ENCODE results near the gene MXRA8. TPM values are rescaled to one million over a fixed set of nuclear protein-coding genes. Genes with fewer than 3 reads are reported as not detected.
"Not testable (repeated sequence)": the region's sequence is repeated elsewhere in the genome, so short reads cannot be mapped to it uniquely, and the experiment has no call there.

The MXRA8 gene
- total RNA-seq, 4 donors from 2014 or later, result 78.2 to 147 (median 83.3) TPM

DNA sequence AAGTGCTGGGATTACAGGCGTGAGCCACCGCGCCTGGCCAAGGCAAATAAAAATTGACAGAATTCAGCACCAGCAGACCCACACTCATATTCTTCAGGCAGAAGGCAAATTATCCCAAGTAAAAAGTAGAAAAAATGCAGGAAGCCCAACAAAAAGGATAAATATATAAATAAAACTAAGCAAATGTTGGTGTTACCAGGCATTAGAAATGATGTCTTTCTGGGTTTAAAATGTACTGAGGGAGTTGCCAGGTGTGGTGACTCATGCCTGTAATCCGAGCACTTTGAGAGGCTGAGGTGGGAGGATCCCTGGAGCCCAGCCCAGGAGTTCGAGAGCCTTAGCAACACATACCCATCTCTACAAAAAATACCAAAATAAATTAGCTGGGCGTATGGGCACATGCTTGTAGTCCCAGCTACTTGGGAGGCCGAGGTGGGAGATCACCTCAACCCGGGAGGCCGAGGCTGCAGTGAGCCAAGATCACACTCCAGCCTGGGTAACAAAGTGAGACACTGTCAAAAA, 40.2 kb downstream of the MXRA8 start:
- ATAC-seq (ENCODE audit: low FRiP score) (peak; percentile 76), DNase-seq (ENCODE audit: low spot score) (peak; percentile 44)
- TF ChIP-seq, protein P1, sequence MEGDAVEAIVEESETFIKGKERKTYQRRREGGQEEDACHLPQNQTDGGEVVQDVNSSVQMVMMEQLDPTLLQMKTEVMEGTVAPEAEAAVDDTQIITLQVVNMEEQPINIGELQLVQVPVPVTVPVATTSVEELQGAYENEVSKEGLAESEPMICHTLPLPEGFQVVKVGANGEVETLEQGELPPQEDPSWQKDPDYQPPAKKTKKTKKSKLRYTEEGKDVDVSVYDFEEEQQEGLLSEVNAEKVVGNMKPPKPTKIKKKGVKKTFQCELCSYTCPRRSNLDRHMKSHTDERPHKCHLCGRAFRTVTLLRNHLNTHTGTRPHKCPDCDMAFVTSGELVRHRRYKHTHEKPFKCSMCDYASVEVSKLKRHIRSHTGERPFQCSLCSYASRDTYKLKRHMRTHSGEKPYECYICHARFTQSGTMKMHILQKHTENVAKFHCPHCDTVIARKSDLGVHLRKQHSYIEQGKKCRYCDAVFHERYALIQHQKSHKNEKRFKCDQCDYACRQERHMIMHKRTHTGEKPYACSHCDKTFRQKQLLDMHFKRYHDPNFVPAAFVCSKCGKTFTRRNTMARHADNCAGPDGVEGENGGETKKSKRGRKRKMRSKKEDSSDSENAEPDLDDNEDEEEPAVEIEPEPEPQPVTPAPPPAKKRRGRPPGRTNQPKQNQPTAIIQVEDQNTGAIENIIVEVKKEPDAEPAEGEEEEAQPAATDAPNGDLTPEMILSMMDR (IDR thresholded peaks at IDR 0.05), result no peak

DNA sequence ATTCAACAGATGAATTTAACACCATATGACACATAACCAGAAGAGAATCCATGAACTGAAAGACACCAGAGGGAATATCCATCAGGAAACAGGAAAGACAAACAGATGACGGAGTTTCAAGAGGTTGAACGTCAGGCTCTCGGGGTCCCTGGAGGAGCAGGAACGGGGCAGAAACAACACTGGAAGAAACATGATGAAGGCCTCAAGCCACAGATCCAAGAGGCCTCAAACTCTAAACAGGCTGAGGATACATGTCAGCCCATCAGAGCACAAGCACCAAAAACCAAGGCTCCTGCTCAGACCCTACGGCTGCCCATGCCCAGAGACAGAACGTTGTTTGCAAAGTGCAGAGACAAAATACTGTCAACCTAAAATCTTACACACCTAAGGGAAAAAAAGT, 40.9 kb downstream of the MXRA8 start:
- ATAC-seq (ENCODE audit: low FRiP score) (no peak), DNase-seq (ENCODE audit: low spot score) (no peak)
- TF ChIP-seq, protein P1 (IDR thresholded peaks at IDR 0.05), result no peak

DNA sequence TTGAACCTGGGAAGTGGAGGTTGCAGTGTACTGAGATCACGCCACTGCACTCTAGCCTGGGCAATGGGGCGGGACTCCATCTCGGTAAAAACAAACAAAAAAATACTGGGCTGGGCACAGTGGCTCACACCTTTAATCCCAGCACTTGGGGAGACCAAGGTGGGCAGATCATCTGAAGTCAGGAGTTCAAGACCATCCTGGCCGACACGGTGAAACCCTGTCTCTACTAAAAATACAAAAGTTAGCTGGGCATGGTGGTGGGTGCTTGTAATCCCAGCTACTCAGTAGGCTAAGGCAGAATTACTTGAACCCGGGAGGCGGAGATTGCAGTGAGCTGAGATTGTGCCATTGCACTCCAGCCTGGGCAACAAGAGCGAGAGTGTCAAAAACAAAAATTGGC, 42.2 kb downstream of the MXRA8 start:
- DNase-seq (ENCODE audit: low spot score); ATAC-seq (ENCODE audit: low FRiP score): not testable (repeated sequence)

DNA sequence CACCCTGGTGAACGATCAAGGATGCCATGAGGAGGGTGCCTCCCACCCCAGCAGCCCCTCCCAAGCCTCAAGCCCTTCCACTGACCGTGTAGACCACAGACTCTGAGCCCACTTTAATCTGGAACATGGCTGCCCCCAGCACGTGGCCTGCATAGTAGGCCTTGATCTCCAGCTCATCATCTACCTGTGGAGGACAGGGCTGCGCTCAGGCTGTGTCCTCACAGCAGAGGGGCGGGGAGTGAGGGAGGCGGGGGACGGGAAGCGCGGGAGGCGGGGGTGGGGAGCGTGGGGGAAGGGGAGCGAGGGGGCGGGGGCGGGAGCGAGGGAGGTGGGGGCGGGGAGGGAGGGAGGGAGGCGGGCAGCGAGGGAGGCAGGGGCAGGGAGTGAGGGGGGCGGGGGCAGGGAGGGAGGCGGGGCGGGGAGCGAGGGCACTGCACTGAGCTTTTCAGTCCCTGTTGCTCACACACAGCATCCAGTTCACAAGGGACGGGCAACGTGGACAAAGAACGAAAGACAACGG, 42.9 kb downstream of the MXRA8 start:
- DNase-seq (ENCODE audit: low spot score), result no peak
- TF ChIP-seq, protein P1 (IDR thresholded peaks at IDR 0.05), result no peak
- no peak for ATAC-seq (ENCODE audit: low FRiP score)

DNA sequence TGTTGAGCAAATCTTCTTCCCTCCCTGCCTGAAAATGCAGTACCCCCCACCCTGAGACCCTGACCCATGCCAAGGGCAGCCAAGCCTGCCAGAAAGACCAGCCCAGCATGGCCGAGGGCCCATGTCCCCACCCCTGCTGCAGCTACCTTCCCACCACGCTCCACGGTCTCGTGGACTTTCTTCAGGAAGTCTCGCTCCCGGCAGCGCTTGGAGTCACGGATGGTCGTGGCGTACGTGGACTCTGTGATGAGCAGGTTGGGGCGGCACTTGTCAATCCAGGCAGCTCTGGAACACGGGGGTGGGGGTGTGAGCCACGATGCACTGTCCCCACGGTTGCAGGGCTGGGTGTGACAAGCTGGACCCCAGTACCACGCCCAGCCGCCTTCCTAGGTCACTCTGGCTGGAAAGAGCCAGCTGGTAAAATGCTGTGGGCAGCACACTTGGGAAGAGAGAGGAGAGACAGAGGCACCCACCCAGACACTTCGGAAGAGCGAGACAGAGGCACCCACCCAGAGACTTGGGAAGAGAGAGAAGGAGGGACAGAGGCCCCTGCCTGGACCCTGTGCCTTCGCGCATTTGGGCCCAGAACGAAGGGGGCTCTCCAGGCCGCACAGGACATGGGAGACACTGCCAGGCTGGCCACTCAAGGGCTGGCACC, 43.5 kb downstream of the MXRA8 start:
- TF ChIP-seq, protein P1 (IDR thresholded peaks at IDR 0.05), result no peak
- ATAC-seq (ENCODE audit: low FRiP score), result no peak
- DNase-seq (ENCODE audit: low spot score), result no peak

DNA sequence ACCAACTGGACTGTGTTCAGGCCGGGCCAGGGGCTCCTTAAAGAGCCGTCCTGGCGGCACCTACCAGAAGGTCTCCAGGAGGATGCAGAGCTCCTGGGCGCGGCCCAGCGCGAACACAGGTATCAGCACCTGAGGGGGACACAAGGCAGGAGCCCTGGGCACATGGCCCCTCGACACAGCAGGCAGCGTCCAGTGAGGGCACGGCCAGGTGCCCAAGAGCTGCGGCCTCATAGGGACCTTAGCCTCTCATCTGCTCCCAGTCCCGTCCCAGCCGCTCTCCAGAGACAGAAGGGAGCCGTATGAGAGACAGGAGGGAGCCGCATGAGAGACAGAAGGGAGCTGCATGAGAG, 44.1 kb downstream of the MXRA8 start:
- ATAC-seq (ENCODE audit: low FRiP score), result no peak
- no peak for DNase-seq (ENCODE audit: low spot score)
- TF ChIP-seq, protein P1 (IDR thresholded peaks at IDR 0.05), result no peak

DNA sequence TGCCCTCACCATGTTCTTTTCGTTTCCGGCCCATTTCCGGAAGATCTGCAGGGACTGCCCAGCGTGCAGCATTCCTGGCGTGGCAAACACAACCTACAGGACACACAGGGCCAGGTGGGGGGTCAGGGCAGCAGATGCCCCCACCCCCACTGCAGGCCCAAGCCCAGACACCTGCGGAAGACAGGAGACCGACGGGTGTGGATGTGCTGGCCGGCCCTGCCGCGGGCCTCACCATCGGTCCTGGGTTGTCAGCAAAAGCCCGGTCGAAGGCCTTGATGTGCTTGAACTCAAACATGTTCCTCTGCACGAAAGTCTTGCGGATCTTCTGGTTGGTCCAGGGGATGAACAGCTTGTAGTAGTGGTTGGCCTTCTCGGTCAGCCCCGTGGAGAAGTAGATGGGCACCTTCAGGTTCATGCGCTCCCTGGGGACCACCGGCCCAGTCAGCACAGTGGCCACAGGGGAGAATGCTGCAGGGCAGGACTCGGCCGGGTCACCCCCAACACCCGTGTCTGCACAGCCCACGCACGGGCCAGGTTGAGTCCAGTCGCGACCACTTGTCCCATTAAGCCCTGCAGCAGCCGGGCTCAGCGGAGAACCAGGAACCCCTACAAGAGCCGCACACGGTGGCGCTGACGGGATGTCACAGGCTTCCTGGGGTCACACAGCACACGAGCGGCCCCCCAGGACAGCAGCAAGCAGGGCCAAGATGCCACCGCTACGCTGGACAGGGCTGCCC, 44.7 kb downstream of the MXRA8 start:
- DNase-seq (ENCODE audit: low spot score), result no peak
- ATAC-seq (ENCODE audit: low FRiP score), result no peak
- TF ChIP-seq, protein P1 (IDR thresholded peaks at IDR 0.05), result no peak
